SU-DHL-6 (cell line): ENCODE results near the gene PTPRN2.

Experiments used
- H2AFZ ChIP-seq: fragments of 200-600 bp; sonication (generic); 2 replicates; pipeline ENCODE4 v1.6.1; 2014; ENCODE audit warnings: low read depth, mild to moderate bottlenecking, moderate library complexity, mixed read lengths, antibody characterized with exemption, low read length; ENCODE audit not compliant: severe bottlenecking
- H3F3A ChIP-seq: fragments of 200-600 bp; shearing (Covaris generic); 2 replicates; pipeline ENCODE4 v1.6.0; 2016; ENCODE audit warnings: antibody characterized with exemption, mild to moderate bottlenecking; ENCODE audit not compliant: insufficient read depth
- H3K27ac ChIP-seq: fragments of 200-600 bp; sonication (generic); 2 replicates; pipeline ENCODE4 v1.5.1; 2016; ENCODE audit warnings: low read depth, mild to moderate bottlenecking, low read length, moderate library complexity, mixed read lengths
- H3K27me3 ChIP-seq: fragments of 200-600 bp; sonication (generic), shearing (Covaris generic); 2 replicates; pipeline ENCODE4 v1.6.0; 2014; ENCODE audit warnings: mild to moderate bottlenecking, low read length
- H3K36me3 ChIP-seq: fragments of 200-600 bp; sonication (generic); 2 replicates; pipeline ENCODE4 v1.6.1; 2014; ENCODE audit warnings: mild to moderate bottlenecking, low read length, mixed read lengths
- H3K4me2 ChIP-seq: fragments of 300-600, 200-600 bp; shearing (Covaris generic), sonication (generic); 2 replicates; pipeline ENCODE4 v1.6.0; 2014; ENCODE audit warnings: low read length, low read depth, mild to moderate bottlenecking; ENCODE audit not compliant: poor library complexity, severe bottlenecking
- H3K4me3 ChIP-seq: fragments of 200-600 bp; sonication (generic); 2 replicates; pipeline ENCODE4 v1.5.1; 2014; ENCODE audit warnings: antibody characterized with exemption, low read length, mild to moderate bottlenecking, mixed read lengths; ENCODE audit not compliant: insufficient read depth, poor library complexity, severe bottlenecking
- H3K79me2 ChIP-seq: fragments of 200-600 bp; sonication (generic); 2 replicates; pipeline ENCODE4 v1.6.1; 2014; ENCODE audit warnings: mild to moderate bottlenecking, low read length, moderate library complexity; ENCODE audit not compliant: insufficient read depth
- H3K9ac ChIP-seq: fragments of 200-600 bp; sonication (generic); 2 replicates; pipeline ENCODE4 v1.7.0; 2014; ENCODE audit warnings: mild to moderate bottlenecking, low read length
- H3K9me2 ChIP-seq: fragments of 200-600 bp; sonication (generic); replicated peaks from 2 replicates; pipeline ENCODE4 v1.6.1; 2014; ENCODE audit warnings: low read length; ENCODE audit not compliant: insufficient read depth
- H3K9me3 ChIP-seq: fragments of 200-600 bp; sonication (generic); 2 replicates; pipeline ENCODE4 v1.6.1; 2014; ENCODE audit warnings: low read length, mixed read lengths; ENCODE audit not compliant: insufficient read depth
- H4K20me1 ChIP-seq: fragments of 200-600 bp; sonication (generic); 2 replicates; pipeline ENCODE4 v1.6.1; 2014; ENCODE audit warnings: low read depth, mild to moderate bottlenecking, antibody characterized with exemption, low read length, moderate library complexity, mixed read lengths
- CTCF ChIP-seq: fragments of 200-600 bp; sonication (generic); IDR thresholded peaks from one replicate; pipeline ENCODE4 v1.5.1; 2017; ENCODE audit warnings: antibody characterized with exemption, mild to moderate bottlenecking, low read length, moderate library complexity; ENCODE audit not compliant: insufficient read depth, poor library complexity, severe bottlenecking
- EZH2phosphoT487 ChIP-seq: fragments of 200-600 bp; sonication (generic), shearing (Covaris generic); conservative IDR thresholded peaks from 2 replicates; pipeline ENCODE4 v1.6.1; 2018; ENCODE audit warnings: mild to moderate bottlenecking, antibody characterized with exemption, low read length, moderate library complexity, mixed read lengths

The PTPRN2 gene

GRCh38 chr7:157814931-157815705, 772.5 kb downstream of the PTPRN2 start:
- Histone ChIP-seq H3K27ac (no peak overlapping the region), H4K20me1 (no peaks in the 10 kb centered on the region), H3K36me3 (no peaks in the 10 kb centered on the region), H2AFZ (no peak overlapping the region), H3K9ac (no peak overlapping the region), H3K27me3 (no peaks in the 10 kb centered on the region), H3K9me3 (no peaks in the 10 kb centered on the region), H3K4me2 (no peak overlapping the region), H3K79me2 (no peaks in the 10 kb centered on the region), H3F3A (no peaks in the 10 kb centered on the region), H3K9me2 (no peaks in the 10 kb centered on the region), H3K4me3 (no peak overlapping the region)
- no peak for TF ChIP-seq EZH2phosphoT487

GRCh38 chr7:157813741-157814661, 773.6 kb downstream of the PTPRN2 start:
- Histone ChIP-seq H3K27ac (no peak overlapping the region), H4K20me1 (no peaks in the 10 kb centered on the region), H3F3A (no peaks in the 10 kb centered on the region), H3K4me3 (no peak overlapping the region), H3K9ac (no peak overlapping the region), H3K4me2 (no peak overlapping the region), H3K36me3 (no peaks in the 10 kb centered on the region), H3K9me3 (no peaks in the 10 kb centered on the region), H3K79me2 (no peaks in the 10 kb centered on the region), H3K9me2 (no peaks in the 10 kb centered on the region), H2AFZ (no peak overlapping the region), H3K27me3 (no peaks in the 10 kb centered on the region)
- TF ChIP-seq CTCF (no peak), EZH2phosphoT487 (no peak)

- Histone ChIP-seq H3K27ac (no peak overlapping the region), H3K79me2 (no peaks in the 10 kb centered on the region), H3K9me2 (no peaks in the 10 kb centered on the region), H2AFZ (no peak overlapping the region), H3K9me3 (no peaks in the 10 kb centered on the region), H3K36me3 (no peaks in the 10 kb centered on the region), H3K9ac (no peak overlapping the region), H3K4me3 (no peak overlapping the region), H3F3A (no peaks in the 10 kb centered on the region), H3K27me3 (no peaks in the 10 kb centered on the region), H4K20me1 (no peaks in the 10 kb centered on the region), H3K4me2 (no peak overlapping the region)
- no peak for TF ChIP-seq EZH2phosphoT487
- no peak for TF ChIP-seq CTCF
These were observed 774.6 kb downstream of the PTPRN2 start for GRCh38 chr7:157813053-157813452.
